Measurements from ENCODE around the gene ARL2BP.
"Not testable (repeated sequence)": the region's sequence is repeated elsewhere in the genome, so short reads cannot be mapped to it uniquely, and the experiment has no call there.

Gene ARL2BP

GRCh38 chr16:57265850-57266530 lies 20.9 kb downstream of the ARL2BP start:
- no peak overlapping the region for H3K27ac ChIP-seq
- H3K79me2 ChIP-seq (ENCODE audit: insufficient read depth, low read depth), result no peaks in the 10 kb centered on the region
- no peaks in the 10 kb centered on the region for H3K36me3 ChIP-seq (ENCODE audit: insufficient read depth)
- TF ChIP-seq CTCF (conservative IDR thresholded peaks at IDR 0.05; ENCODE audit: low read depth, low read length), result no peak
- no peak overlapping the region for H3K4me2 ChIP-seq
- no peak overlapping the region for H3K4me3 ChIP-seq (IDR thresholded peaks at IDR 0.05; ENCODE audit: insufficient read depth, low read depth, low read length)
- H2AFZ ChIP-seq (ENCODE audit: low read depth), result no peak overlapping the region
- H3K9ac ChIP-seq, result no peak overlapping the region
- no peaks in the 10 kb centered on the region for H4K20me1 ChIP-seq (ENCODE audit: insufficient read depth)
- H3K27me3 ChIP-seq (ENCODE audit: insufficient read depth, low read depth), result no peaks in the 10 kb centered on the region
- no peaks in the 10 kb centered on the region for H3K4me1 ChIP-seq (ENCODE audit: low read depth, poor library complexity, severe bottlenecking)

DNA sequence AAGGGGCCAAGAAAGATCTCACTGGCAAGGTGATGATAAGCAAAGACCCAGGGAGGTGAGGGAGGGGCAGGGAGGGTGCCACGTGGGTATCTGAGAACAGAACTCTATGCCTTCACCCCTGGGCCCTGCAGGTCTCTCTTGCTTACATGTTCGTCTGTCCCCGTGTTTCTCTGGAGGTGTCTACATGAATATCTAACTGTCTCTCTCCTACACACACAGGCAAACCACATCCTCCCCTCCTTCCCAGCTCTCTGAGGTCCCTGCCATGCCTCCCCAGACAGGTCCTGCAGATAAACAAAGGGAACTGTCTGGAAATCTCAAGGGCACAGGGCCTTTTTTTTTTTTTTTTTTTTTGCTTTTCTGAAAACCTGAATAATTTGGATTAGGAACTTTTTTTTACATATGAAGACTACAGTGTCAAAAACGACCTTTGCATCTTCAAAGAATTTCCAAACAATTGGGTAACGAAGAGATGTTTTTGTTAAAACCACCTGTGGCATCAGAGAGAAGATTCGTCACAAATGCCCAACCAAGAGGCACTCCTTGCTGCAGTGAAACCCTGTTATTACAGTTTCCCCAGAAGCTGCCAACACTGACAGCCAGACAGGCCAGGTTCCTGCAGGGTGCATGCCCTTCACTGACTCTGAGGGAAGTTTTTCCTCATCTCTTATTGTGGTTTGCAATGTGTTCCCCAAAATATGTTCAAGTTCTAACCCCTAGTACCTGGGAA lies 21.6 kb downstream of the ARL2BP start:
- H2AFZ ChIP-seq (ENCODE audit: low read depth), result no peak overlapping the region
- no peaks in the 10 kb centered on the region for H3K4me1 ChIP-seq (ENCODE audit: low read depth, poor library complexity, severe bottlenecking)
- H3K27ac ChIP-seq, result no peak overlapping the region
- H3K4me2 ChIP-seq, result no peak overlapping the region
- no peak for TF ChIP-seq CTCF (conservative IDR thresholded peaks at IDR 0.05; ENCODE audit: low read depth, low read length)
- H3K79me2 ChIP-seq (ENCODE audit: insufficient read depth, low read depth), result no peaks in the 10 kb centered on the region
- H3K36me3 ChIP-seq (ENCODE audit: insufficient read depth), result no peaks in the 10 kb centered on the region
- H3K4me3 ChIP-seq (IDR thresholded peaks at IDR 0.05; ENCODE audit: insufficient read depth, low read depth, low read length), result no peak overlapping the region
- no peaks in the 10 kb centered on the region for H3K27me3 ChIP-seq (ENCODE audit: insufficient read depth, low read depth)
- H4K20me1 ChIP-seq (ENCODE audit: insufficient read depth), result no peaks in the 10 kb centered on the region
- no peak overlapping the region for H3K9ac ChIP-seq

GRCh38 chr16:57267343-57267742 lies 22.3 kb downstream of the ARL2BP start:
- H3K4me1 ChIP-seq (ENCODE audit: low read depth, poor library complexity, severe bottlenecking); H3K79me2 ChIP-seq (ENCODE audit: insufficient read depth, low read depth); H4K20me1 ChIP-seq (ENCODE audit: insufficient read depth); H3K4me3 ChIP-seq (IDR thresholded peaks at IDR 0.05; ENCODE audit: insufficient read depth, low read depth, low read length); H3K27ac ChIP-seq; H2AFZ ChIP-seq (ENCODE audit: low read depth); H3K36me3 ChIP-seq (ENCODE audit: insufficient read depth); H3K9ac ChIP-seq; H3K27me3 ChIP-seq (ENCODE audit: insufficient read depth, low read depth); H3K4me2 ChIP-seq: not testable (repeated sequence)

DNA sequence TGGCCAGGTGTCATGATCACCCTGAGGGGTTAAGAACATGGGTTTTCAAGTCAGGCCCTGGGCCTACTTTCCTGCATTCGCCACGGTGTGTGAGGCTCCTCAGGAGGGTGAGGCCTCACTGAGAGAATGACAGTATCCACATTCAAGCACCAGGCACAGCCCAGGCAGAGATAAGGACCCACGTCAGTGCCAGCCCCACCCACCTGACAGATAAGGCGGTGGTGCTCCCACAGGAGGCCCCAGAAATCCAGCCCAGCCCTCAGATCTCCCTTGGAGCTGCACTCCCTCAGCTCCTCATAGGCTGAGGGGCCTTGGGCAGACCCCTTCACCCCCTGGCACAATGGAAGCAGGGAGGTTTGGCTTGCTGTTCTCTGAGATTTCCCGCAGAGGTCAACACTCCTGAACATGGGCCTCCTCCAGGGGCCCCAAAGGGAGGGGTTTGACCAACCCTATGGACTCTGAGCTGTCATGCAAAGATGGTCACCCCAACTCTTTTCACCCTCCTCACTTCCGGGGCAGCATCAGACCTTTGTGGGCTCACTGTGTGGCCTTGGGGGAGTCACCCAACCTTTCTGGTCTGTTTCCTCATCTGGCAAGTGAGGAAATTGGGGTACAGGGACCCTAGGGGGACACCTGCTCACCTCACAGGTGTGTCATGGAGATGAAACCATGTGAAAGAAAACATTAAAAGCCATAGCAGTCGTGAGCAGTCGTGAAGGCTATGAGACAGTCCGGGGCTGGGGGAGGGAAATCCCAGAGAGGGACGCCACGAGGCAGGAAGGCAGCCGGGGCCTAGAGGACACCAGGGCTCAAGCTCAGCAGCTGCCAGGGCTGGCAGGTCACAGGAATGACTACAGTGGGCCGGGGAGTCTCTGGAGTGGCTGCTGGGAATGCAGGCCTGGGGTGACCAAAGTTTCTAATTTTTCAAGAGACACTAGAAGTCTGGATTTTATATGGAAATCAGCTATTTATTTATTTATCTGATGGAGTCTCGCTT lies 24.0 kb downstream of the ARL2BP start:
- Histone ChIP-seq H3K4me3 (IDR thresholded peaks at IDR 0.05; ENCODE audit: insufficient read depth, low read depth, low read length) (no peak overlapping the region), H3K9ac (no peak overlapping the region), H3K4me2 (no peak overlapping the region), H3K79me2 (ENCODE audit: insufficient read depth, low read depth) (no peaks in the 10 kb centered on the region), H3K4me1 (ENCODE audit: low read depth, poor library complexity, severe bottlenecking) (no peaks in the 10 kb centered on the region), H3K27ac (no peak overlapping the region), H3K27me3 (ENCODE audit: insufficient read depth, low read depth) (no peaks in the 10 kb centered on the region), H3K36me3 (ENCODE audit: insufficient read depth) (no peaks in the 10 kb centered on the region), H2AFZ (ENCODE audit: low read depth) (no peak overlapping the region), H4K20me1 (ENCODE audit: insufficient read depth) (no peaks in the 10 kb centered on the region)
- TF ChIP-seq CTCF (conservative IDR thresholded peaks at IDR 0.05; ENCODE audit: low read depth, low read length), result no peak
